A549 (cell line): ENCODE data around the gene TSGA10IP. TPM values are rescaled to one million over a fixed set of nuclear protein-coding genes. Genes with fewer than 3 reads are reported as not detected.

Experiments used
- ATAC-seq, 2 experiments: fragments of 200-7000 bp in 1 of 2; fragments of >200 bp in 1 of 2; cut with Nextera tagmentation in 1 of 2; cut with Tn5 transposase in 1 of 2; 3 replicates each; pipeline versions ENCODE4 v1.8.0 to v1.9.1; 2018 to 2020; ENCODE audit warnings: mild to moderate bottlenecking in 1 of 2, moderate library complexity in 1 of 2
- CTCF ChIA-PET: fragments of 300-600 bp; sonication (Branson Sonifier 250); formaldehyde crosslinking; extraction: SDS; loops from one replicate; lab custom pipeline; 2021; ENCODE audit warnings: antibody characterized with exemption, inconsistent platforms; lab: Yijun Ruan, JAX
- POLR2A ChIA-PET: fragments of 350-600 bp; formaldehyde crosslinking; extraction: SDS; loops from one replicate; lab custom pipeline; 2021; ENCODE audit warnings: antibody characterized with exemption, inconsistent platforms; lab: Yijun Ruan, JAX
- DNase-seq, 2 experiments: peaks; one replicate each; pipeline versions ENCODE4 v3.0.0 to v3.0.0-alpha.2; 2011 to 2016; ENCODE audit warnings: low read depth in 1 of 2, low spot score in 1 of 2
- FAIRE-seq: peaks from 2 replicates; lab custom pipeline; 2011; peaks lifted over from hg19 to GRCh38; lab: Jason Lieb, UNC
- H3K27ac ChIP-seq, 2 experiments: fragments of >200 bp; sonication (Bioruptor Twin); formaldehyde crosslinking; 3 replicates each; pipeline ENCODE4 v1.5.1; 2016 to 2017
- H3K4me1 ChIP-seq: fragments of >200 bp; sonication (Bioruptor Twin); formaldehyde crosslinking; 3 replicates; pipeline ENCODE4 v1.6.1; 2016
- H3K4me2 ChIP-seq: fragments of >200 bp; sonication (Bioruptor Twin); formaldehyde crosslinking; 3 replicates; pipeline ENCODE4 v1.6.1; 2016
- H3K4me3 ChIP-seq: fragments of >200 bp; sonication (Bioruptor Twin); formaldehyde crosslinking; 3 replicates; pipeline ENCODE4 v1.5.1; 2016
- H3K9me3 ChIP-seq: fragments of >200 bp; sonication (Bioruptor Twin); formaldehyde crosslinking; 3 replicates; pipeline ENCODE4 v1.6.1; 2016
- BCL3 ChIP-seq: fragments of >200 bp; sonication (Bioruptor Twin); formaldehyde crosslinking; IDR thresholded peaks from 3 replicates; pipeline ENCODE4 v1.6.1; 2016
- CBX2 ChIP-seq: fragments of 200-600 bp; sonication (generic); IDR thresholded peaks from 2 replicates; pipeline ENCODE4 v1.6.1; 2016; ENCODE audit warnings: low read depth, mild to moderate bottlenecking, borderline replicate concordance
- CHD2 ChIP-seq: fragments of 150-350 bp; IDR thresholded peaks from 2 replicates; pipeline ENCODE4 v1.6.1; 2014; ENCODE audit warnings: low read length; ENCODE audit not compliant: partially characterized antibody
- EHF ChIP-seq: fragments of 250-450 bp; sonication (Bioruptor Pico); IDR thresholded peaks from 2 replicates; pipeline ENCODE4 v1.5.0; 2020; ENCODE audit warnings: mild to moderate bottlenecking
- ESRRA ChIP-seq: fragments of 150-350 bp; IDR thresholded peaks from 2 replicates; pipeline ENCODE4 v1.6.1; 2014; ENCODE audit warnings: mild to moderate bottlenecking, low read length, borderline replicate concordance
- FOSL2 ChIP-seq, 2 experiments: fragments of 450-650 bp in 1 of 2; fragments of >200 bp in 1 of 2; sonication (Bioruptor Twin) in 1 of 2; formaldehyde crosslinking; IDR thresholded peaks; 2 replicates each; pipeline versions ENCODE4 v1.5.0 to v1.6.1; 2016 to 2020; ENCODE audit warnings: mild to moderate bottlenecking in 1 of 2, moderate library complexity in 1 of 2
- GATA3 ChIP-seq: IDR thresholded peaks from 2 replicates; pipeline ENCODE4 v1.6.1; 2012; ENCODE audit warnings: borderline replicate concordance
- HOXB13 ChIP-seq: fragments of 250-450 bp; sonication (Bioruptor Pico); IDR thresholded peaks from 2 replicates; pipeline ENCODE4 v1.5.0; 2020; ENCODE audit warnings: low read depth, mild to moderate bottlenecking, moderate library complexity
- HOXB5 ChIP-seq: fragments of 250-450 bp; sonication (Bioruptor Pico); IDR thresholded peaks from 2 replicates; pipeline ENCODE4 v1.5.0; 2020; ENCODE audit warnings: mild to moderate bottlenecking, moderate library complexity
- KDM1A ChIP-seq: fragments of 200-600 bp; sonication (generic); IDR thresholded peaks from 2 replicates; pipeline ENCODE4 v1.6.1; 2016; ENCODE audit warnings: low read depth, mild to moderate bottlenecking
- KDM5A ChIP-seq: fragments of 200-600 bp; sonication (generic); IDR thresholded peaks from 2 replicates; pipeline ENCODE4 v1.6.1; 2016; ENCODE audit warnings: antibody characterized with exemption, mild to moderate bottlenecking
- MAFK ChIP-seq: fragments of 450-650 bp; IDR thresholded peaks from 2 replicates; pipeline ENCODE4 v1.6.1; 2014; ENCODE audit not compliant: partially characterized antibody
- MAZ ChIP-seq: fragments of 150-350 bp; IDR thresholded peaks from 2 replicates; pipeline ENCODE4 v1.6.1; 2014; ENCODE audit warnings: antibody characterized with exemption, low read depth, low read length, borderline replicate concordance
- MYC ChIP-seq: IDR thresholded peaks from 2 replicates; pipeline ENCODE4 v1.6.1; 2012; ENCODE audit warnings: mild to moderate bottlenecking, inconsistent platforms, low read length, improper control_type of control experiment, borderline replicate concordance
- NR3C1 ChIP-seq: fragments of >200 bp; sonication (Bioruptor Twin); formaldehyde crosslinking; IDR thresholded peaks from 3 replicates; pipeline ENCODE4 v1.6.1; 2017
- PHF8 ChIP-seq: fragments of 200-600 bp; sonication (generic); IDR thresholded peaks from 2 replicates; pipeline ENCODE4 v1.6.1; 2016; ENCODE audit warnings: low read depth, mild to moderate bottlenecking, antibody characterized with exemption, moderate library complexity, borderline replicate concordance
- POLR2AphosphoS2 ChIP-seq: conservative IDR thresholded peaks from 2 replicates; pipeline ENCODE4 v1.6.1; 2012; ENCODE audit warnings: low read length, improper control_type of control experiment, inconsistent platforms
- RAD21 ChIP-seq, 2 experiments: fragments of >200 bp in 1 of 2; sonication (Bioruptor Twin) in 1 of 2; formaldehyde crosslinking in 1 of 2; IDR thresholded peaks in 1 of 2; conservative IDR thresholded peaks in 1 of 2; 2 replicates in 1 of 2; 3 replicates in 1 of 2; pipeline ENCODE4 v1.6.1; 2012 to 2018; ENCODE audit warnings: inconsistent platforms in 1 of 2
- TFCP2L1 ChIP-seq: fragments of 250-450 bp; sonication (Bioruptor Pico); IDR thresholded peaks from 2 replicates; pipeline ENCODE4 v1.5.0; 2021; ENCODE audit warnings: mild to moderate bottlenecking
- TP53 ChIP-seq: fragments of 250-450 bp; sonication (Bioruptor Pico); IDR thresholded peaks from 2 replicates; pipeline ENCODE4 v1.5.0; 2021; ENCODE audit warnings: mild to moderate bottlenecking, moderate library complexity
- USF2 ChIP-seq: fragments of 450-650 bp; IDR thresholded peaks from 2 replicates; pipeline ENCODE4 v1.6.1; 2014; ENCODE audit warnings: antibody characterized with exemption
- WGBS: methylation state at CpG from one replicate; pipeline ENCODE4 v1.1.6; 2017; ENCODE audit errors: missing lambda C conversion rate; 5-methylcytosine and 5-hydroxymethylcytosine counted together
- polyA plus RNA-seq, 4 experiments: library from polyadenylated mRNA; depleted of rRNA in 3 of 4; stranded (reverse); fragments of >200 nt; fragmentation: RNase III in 1 of 4; extraction: RNeasy Plus Mini Kit Qiagen cat#74134 plus additional on column Dnase treatment in 1 of 4; gene quantifications; 2 replicates in 3 of 4; 3 replicates in 1 of 4; pipeline ENCODE4 v1.2.3, GENCODE V29; 2011 to 2017
- TF ChIP-seq, protein P1 (sequence below): fragments of 250-450 bp; sonication (Bioruptor Pico); IDR thresholded peaks from 2 replicates; pipeline ENCODE4 v1.5.0; 2020; ENCODE audit warnings: low read depth, mild to moderate bottlenecking, moderate library complexity
- TF ChIP-seq, protein P2 (sequence below): fragments of 150-350 bp; IDR thresholded peaks from 2 replicates; pipeline ENCODE4 v1.6.1; 2014; ENCODE audit warnings: low read depth, mild to moderate bottlenecking, low read length

TSGA10IP gene
- polyA plus RNA-seq, 2 of the 4 experiments (the other 2 are of a cell fraction): not detected

DNA sequence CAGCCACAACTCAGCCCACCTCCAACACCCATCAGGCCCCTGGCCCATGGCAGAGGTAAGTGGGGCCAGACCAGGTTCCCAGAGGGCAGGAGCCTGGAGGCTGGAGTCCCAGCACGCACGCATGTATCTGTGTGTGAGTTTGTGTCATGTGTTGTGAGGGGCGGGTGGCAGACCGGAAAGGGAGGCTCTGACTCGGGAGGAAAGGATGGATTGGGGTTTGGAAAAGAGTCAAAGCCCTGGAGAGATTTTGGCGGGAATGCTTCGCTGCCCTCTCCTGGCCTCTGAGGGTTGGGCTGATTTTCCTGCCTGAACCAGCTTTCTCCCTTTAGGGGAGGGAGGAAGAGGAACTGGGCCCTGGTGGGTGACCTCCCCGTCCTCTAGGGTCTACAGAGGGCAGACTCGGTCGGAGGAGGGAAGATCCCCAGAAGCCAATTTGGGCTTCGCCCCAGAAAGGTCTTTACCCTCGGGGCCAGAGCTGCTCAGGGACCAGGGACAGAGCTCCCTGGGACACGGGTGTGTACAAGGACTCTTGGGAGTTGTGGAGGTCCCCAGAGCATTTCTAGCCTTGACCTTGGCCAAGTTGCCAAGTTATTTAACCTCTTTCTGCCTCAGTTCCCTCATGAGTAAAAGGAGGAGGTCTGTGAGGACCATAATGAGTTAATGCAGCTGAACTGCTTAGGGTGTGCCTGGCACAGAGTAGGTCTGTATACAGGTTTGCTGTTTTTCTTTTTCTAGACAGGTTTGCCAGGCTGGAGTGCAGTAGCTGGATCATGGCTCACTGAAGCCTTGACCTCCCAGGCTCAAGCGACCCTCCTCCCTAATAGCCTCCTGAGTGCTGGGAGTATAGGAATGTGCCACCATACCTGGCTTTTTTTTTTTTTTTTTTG, 33.4 kb upstream of the TSGA10IP start (continued):
- TF ChIP-seq RAD21 (conservative IDR thresholded peaks at IDR 0.05 in 1 of 2, IDR thresholded peaks at IDR 0.05 in 1 of 2): peak; percentile 38 to 54; a peak in 4 of 5 replicates
- TF ChIP-seq, protein P1, sequence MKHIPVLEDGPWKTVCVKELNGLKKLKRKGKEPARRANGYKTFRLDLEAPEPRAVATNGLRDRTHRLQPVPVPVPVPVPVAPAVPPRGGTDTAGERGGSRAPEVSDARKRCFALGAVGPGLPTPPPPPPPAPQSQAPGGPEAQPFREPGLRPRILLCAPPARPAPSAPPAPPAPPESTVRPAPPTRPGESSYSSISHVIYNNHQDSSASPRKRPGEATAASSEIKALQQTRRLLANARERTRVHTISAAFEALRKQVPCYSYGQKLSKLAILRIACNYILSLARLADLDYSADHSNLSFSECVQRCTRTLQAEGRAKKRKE (CRISPR knock-in tag): peak; percentile 63; the same call in 1 of the 2 replicates
- TF ChIP-seq CHD2: no peak
- TF ChIP-seq, protein P2, sequence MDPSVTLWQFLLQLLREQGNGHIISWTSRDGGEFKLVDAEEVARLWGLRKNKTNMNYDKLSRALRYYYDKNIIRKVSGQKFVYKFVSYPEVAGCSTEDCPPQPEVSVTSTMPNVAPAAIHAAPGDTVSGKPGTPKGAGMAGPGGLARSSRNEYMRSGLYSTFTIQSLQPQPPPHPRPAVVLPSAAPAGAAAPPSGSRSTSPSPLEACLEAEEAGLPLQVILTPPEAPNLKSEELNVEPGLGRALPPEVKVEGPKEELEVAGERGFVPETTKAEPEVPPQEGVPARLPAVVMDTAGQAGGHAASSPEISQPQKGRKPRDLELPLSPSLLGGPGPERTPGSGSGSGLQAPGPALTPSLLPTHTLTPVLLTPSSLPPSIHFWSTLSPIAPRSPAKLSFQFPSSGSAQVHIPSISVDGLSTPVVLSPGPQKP: no peak
- TF ChIP-seq POLR2AphosphoS2: no peak
- TF ChIP-seq TP53 (CRISPR knock-in tag): no peak
- no peak for TF ChIP-seq PHF8
- peak; percentile 22; the same call in 1 of the 2 replicates for TF ChIP-seq EHF (CRISPR knock-in tag)
- TF ChIP-seq HOXB13: peak; percentile 62; the same call in 1 of the 2 replicates
- TF ChIP-seq KDM5A: no peak

DNA sequence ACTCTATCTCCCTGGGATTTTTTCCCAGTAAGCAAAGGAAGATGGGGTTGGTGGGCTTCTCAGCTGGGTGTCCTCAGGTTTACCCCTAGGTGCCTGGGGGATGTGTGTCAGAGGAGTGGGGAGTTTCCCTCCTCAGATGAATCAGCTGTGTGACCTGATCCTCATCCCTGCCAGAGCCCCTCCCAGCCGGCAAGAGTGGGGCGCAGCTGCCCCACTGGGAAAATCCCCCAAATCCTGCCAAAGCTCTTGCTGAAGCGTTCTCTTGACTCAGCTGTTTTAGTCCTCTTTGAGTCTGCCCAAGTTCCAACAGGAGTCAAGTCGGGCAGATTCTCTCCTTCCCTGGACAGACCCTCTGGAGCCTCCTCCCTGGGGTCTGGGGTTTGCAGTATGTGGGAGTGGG, 32.4 kb upstream of the TSGA10IP start:
- DNase-seq (peak; percentile 55 to 62), ATAC-seq (no peak), FAIRE-seq (no peak)
- Histone ChIP-seq H3K4me3 (no peak overlapping the region), H3K4me1 (peaks cover 70% of the 10 kb centered on the region), H3K9me3 (no peaks in the 10 kb centered on the region), H3K4me2 (peak overlapping the region; percentile 65), H3K27ac (peak overlapping the region; percentile 51 to 100)
- TF ChIP-seq GATA3 (peak; percentile 42; the same call in 1 of the 2 replicates), TFCP2L1 (no peak), USF2 (no peak), MAZ (no peak), ESRRA (no peak), MAFK (peak; percentile 91), FOSL2 (IDR thresholded peaks at IDR 0.05) (no peak), FOSL2 (CRISPR knock-in tag; IDR thresholded peaks at IDR 0.05) (peak; percentile 48), HOXB5 (no peak), KDM1A (no peak), MYC (no peak), NR3C1 (no peak), KDM5A (no peak), CBX2 (no peak), BCL3 (no peak)
- TF ChIP-seq, protein P1 (CRISPR knock-in tag): peak; percentile 1; the same call in 1 of the 2 replicates
- POLR2A ChIA-PET: interaction anchor here (2.0 kb wide), 2 partner anchors 13 to 23 kb away, joined by 12 to 13 read pairs; partner anchors contain the start of genes CCDC85B, FIBP and FOSL1
- WGBS: 17% methylated on average over 4 of the region's 4 CpGs
- CTCF ChIA-PET: interaction anchor here (0.6 to 31.6 kb wide), 6 partner anchors 9 to 110 kb away, joined by 3 to 618 read pairs (median 5); partner anchors contain the start of genes CCDC85B, FIBP and FOSL1
